ENCODE data around the gene PDIA2.

Gene PDIA2

DNA sequence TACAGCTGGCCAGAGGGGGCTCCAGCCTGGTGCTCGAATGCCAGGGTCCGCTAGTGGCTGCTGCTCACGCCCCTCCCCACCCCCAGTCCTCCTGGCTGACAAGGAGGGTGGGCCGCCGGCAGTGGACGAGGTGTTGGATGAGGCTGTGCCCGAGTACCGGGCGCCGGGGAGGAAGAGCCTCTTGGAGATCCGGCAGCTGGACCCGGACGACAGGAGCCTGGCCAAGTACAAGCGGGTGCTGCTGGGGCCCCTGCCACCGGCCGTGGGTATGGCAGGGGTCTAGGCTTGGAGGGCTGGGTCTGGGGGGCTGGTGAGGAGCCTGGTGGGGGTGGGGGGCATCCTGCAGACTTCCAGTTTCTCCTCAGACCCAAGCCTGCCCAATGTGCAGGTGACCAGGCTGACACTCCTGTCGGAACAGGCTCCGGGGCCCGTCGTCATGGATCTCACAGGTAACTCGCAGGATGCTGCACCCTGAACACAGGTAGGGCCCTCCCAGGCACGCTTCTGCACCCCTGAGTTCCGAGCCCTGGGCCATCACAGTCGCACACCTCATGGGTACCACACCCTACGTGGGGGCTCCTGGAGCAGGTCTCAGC, 1.2 kb upstream of the PDIA2 start:
- Histone ChIP-seq H3K4me3 (replicated peaks; ENCODE audit: insufficient read depth, low read length) (no peak overlapping the region), H3K27ac (replicated peaks) (no peak overlapping the region), H3K27me3 (ENCODE audit: insufficient read depth, poor library complexity, severe bottlenecking) (peaks cover 22% of the 10 kb centered on the region)
- no peak for DNase-seq (ENCODE audit: low read depth in 1 of 2, low spot score in 1 of 2)
- no peak for TF ChIP-seq SPI1 (IDR thresholded peaks at IDR 0.05; ENCODE audit: borderline replicate concordance, low read depth)
- TF ChIP-seq, protein P1, sequence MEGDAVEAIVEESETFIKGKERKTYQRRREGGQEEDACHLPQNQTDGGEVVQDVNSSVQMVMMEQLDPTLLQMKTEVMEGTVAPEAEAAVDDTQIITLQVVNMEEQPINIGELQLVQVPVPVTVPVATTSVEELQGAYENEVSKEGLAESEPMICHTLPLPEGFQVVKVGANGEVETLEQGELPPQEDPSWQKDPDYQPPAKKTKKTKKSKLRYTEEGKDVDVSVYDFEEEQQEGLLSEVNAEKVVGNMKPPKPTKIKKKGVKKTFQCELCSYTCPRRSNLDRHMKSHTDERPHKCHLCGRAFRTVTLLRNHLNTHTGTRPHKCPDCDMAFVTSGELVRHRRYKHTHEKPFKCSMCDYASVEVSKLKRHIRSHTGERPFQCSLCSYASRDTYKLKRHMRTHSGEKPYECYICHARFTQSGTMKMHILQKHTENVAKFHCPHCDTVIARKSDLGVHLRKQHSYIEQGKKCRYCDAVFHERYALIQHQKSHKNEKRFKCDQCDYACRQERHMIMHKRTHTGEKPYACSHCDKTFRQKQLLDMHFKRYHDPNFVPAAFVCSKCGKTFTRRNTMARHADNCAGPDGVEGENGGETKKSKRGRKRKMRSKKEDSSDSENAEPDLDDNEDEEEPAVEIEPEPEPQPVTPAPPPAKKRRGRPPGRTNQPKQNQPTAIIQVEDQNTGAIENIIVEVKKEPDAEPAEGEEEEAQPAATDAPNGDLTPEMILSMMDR (IDR thresholded peaks at IDR 0.05; ENCODE audit: insufficient read depth, low read length) = no peak

DNA sequence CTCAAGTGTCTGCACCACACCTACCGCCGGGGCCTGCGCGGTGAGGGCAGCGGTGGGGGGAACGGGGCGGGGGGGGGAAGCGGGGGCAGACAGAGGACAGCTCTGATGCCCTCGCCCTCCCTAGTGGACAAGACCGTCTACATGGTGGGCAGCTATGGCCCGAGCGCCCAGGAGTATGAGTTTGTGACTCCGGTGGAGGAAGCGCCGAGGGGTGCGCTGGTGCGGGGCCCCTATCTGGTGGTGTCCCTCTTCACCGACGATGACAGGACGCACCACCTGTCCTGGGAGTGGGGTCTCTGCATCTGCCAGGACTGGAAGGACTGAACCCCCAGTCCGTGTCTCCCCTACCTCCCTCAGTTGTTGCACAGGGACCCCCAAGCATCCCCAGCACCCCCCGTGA, 473 bp upstream of the PDIA2 start:
- TF ChIP-seq, protein P1 (IDR thresholded peaks at IDR 0.05; ENCODE audit: insufficient read depth, low read length) = no peak
- TF ChIP-seq POLR2AphosphoS5 (IDR thresholded peaks at IDR 0.05; ENCODE audit: low read depth) = no peak
- peaks cover 18% of the 10 kb centered on the region for H3K27me3 ChIP-seq (ENCODE audit: insufficient read depth, poor library complexity, severe bottlenecking)
- no peak overlapping the region for H3K4me3 ChIP-seq (replicated peaks; ENCODE audit: insufficient read depth, low read length)
- no peak for DNase-seq (ENCODE audit: low read depth in 1 of 2, low spot score in 1 of 2)
- H3K27ac ChIP-seq (replicated peaks) = no peak overlapping the region

DNA sequence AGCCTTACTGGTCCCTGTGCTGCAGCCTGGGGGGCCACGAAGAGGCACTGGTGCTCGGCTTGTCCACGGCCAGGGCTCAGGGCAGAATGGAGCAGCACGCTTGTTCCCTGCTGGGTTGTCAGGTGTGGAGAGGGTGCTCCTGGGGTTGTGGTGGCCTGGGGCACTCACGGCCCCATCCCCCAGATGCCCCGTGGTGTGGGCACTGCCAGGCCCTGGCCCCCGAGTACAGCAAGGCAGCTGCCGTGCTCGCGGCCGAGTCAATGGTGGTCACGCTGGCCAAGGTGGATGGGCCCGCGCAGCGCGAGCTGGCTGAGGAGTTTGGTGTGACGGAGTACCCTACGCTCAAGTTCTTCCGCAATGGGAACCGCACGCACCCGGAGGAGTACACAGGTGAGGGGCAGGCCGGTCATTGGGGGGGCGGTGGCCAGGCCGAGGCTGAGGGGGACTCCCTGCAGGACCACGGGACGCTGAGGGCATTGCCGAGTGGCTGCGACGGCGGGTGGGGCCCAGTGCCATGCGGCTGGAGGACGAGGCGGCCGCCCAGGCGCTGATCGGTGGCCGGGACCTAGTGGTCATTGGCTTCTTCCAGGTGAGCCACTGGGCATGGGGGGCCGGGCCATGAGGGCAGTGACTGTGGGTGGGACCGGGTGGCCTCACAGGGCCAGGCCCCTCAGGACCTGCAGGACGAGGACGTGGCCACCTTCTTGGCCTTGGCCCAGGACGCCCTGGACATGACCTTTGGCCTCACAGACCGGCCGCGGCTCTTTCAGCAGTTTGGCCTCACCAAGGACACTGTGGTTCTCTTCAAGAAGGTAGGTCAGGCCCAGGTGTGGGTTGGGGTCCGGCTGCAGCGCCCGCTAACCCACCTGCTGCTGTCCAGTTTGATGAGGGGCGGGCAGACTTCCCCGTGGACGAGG, 1.5 kb downstream of the PDIA2 start:
- Histone ChIP-seq H3K27ac (replicated peaks) (no peak overlapping the region), H3K27me3 (ENCODE audit: insufficient read depth, poor library complexity, severe bottlenecking) (peaks cover 14% of the 10 kb centered on the region), H3K4me3 (replicated peaks; ENCODE audit: insufficient read depth, low read length) (no peak overlapping the region)
- DNase-seq (ENCODE audit: low read depth in 1 of 2, low spot score in 1 of 2) = no peak
- TF ChIP-seq, protein P1 (IDR thresholded peaks at IDR 0.05; ENCODE audit: insufficient read depth, low read length) = no peak
- TF ChIP-seq GABPA (IDR thresholded peaks at IDR 0.05; ENCODE audit: low read depth) (no peak), SPI1 (IDR thresholded peaks at IDR 0.05; ENCODE audit: borderline replicate concordance, low read depth) (no peak), POLR2AphosphoS5 (IDR thresholded peaks at IDR 0.05; ENCODE audit: low read depth) (no peak)
- TF ChIP-seq, protein P2, sequence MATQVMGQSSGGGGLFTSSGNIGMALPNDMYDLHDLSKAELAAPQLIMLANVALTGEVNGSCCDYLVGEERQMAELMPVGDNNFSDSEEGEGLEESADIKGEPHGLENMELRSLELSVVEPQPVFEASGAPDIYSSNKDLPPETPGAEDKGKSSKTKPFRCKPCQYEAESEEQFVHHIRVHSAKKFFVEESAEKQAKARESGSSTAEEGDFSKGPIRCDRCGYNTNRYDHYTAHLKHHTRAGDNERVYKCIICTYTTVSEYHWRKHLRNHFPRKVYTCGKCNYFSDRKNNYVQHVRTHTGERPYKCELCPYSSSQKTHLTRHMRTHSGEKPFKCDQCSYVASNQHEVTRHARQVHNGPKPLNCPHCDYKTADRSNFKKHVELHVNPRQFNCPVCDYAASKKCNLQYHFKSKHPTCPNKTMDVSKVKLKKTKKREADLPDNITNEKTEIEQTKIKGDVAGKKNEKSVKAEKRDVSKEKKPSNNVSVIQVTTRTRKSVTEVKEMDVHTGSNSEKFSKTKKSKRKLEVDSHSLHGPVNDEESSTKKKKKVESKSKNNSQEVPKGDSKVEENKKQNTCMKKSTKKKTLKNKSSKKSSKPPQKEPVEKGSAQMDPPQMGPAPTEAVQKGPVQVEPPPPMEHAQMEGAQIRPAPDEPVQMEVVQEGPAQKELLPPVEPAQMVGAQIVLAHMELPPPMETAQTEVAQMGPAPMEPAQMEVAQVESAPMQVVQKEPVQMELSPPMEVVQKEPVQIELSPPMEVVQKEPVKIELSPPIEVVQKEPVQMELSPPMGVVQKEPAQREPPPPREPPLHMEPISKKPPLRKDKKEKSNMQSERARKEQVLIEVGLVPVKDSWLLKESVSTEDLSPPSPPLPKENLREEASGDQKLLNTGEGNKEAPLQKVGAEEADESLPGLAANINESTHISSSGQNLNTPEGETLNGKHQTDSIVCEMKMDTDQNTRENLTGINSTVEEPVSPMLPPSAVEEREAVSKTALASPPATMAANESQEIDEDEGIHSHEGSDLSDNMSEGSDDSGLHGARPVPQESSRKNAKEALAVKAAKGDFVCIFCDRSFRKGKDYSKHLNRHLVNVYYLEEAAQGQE (IDR thresholded peaks at IDR 0.05; ENCODE audit: insufficient replicate concordance, low read depth) = no peak

DNA sequence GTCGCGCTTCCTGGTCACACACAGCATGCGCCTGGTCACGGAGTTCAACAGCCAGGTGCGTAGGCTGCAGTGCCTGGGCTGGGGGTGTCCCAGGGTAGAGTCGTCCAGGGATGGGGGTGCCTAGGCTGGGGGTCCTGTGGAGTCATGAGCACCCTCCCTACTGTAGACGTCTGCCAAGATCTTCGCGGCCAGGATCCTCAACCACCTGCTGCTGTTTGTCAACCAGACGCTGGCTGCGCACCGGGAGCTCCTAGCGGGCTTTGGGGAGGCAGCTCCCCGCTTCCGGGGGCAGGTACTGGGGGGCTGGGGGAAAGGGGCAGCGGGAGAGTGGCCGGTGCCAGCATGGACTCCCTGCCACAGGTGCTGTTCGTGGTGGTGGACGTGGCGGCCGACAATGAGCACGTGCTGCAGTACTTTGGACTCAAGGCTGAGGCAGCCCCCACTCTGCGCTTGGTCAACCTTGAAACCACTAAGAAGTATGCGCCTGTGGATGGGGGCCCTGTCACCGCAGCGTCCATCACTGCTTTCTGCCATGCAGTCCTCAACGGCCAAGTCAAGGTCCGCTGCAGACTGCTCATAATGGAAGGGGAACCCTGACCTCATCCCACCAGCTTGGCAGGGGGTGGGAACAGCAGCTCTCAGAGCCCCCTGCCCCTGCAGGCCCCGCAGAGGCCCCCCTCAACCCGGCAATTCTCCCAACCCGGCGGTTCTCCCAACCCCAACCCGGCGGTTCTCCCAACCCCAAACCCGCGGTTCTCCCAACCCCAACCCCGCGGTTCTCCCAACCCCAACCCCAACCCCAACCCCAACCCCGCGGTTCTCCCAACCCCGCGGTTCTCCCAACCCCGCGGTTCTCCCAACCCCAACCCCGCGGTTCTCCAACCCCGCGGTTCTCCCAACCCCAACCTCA, 2.4 kb downstream of the PDIA2 start:
- DNase-seq (ENCODE audit: low read depth in 1 of 2, low spot score in 1 of 2) = no peak
- H3K27ac ChIP-seq (replicated peaks) = no peak overlapping the region
- no peak overlapping the region for H3K4me3 ChIP-seq (replicated peaks; ENCODE audit: insufficient read depth, low read length)
- H3K27me3 ChIP-seq (ENCODE audit: insufficient read depth, poor library complexity, severe bottlenecking) = peaks cover 10% of the 10 kb centered on the region
- no peak for TF ChIP-seq SPI1 (IDR thresholded peaks at IDR 0.05; ENCODE audit: borderline replicate concordance, low read depth)
- no peak for TF ChIP-seq GABPA (IDR thresholded peaks at IDR 0.05; ENCODE audit: low read depth)
- TF ChIP-seq, protein P2 (IDR thresholded peaks at IDR 0.05; ENCODE audit: insufficient replicate concordance, low read depth) = no peak
- TF ChIP-seq, protein P1 (IDR thresholded peaks at IDR 0.05; ENCODE audit: insufficient read depth, low read length) = no peak
- no peak for TF ChIP-seq POLR2AphosphoS5 (IDR thresholded peaks at IDR 0.05; ENCODE audit: low read depth)

All from HL-60 (cell line).